B cell (primary cell): Measurements from ENCODE around the gene KIF22. TPM values are rescaled to one million over a fixed set of nuclear protein-coding genes. Genes with fewer than 3 reads are reported as not detected.
"Not testable (repeated sequence)": the region's sequence is repeated elsewhere in the genome, so short reads cannot be mapped to it uniquely, and the experiment has no call there.

Source experiments
- ATAC-seq: fragments of 200-7000 bp; cut with Tn5 transposase; one replicate; pipeline ENCODE4 v1.10.0; 2021; ENCODE audit warnings: low read depth, mild to moderate bottlenecking, moderate number of reproducible peaks, moderate library complexity
- CTCF ChIA-PET: fragments of 350-600 bp; sonication (Branson Sonifier 250); formaldehyde crosslinking; loops from one replicate; lab custom pipeline; 2021; ENCODE audit warnings: antibody characterized with exemption, inconsistent platforms; lab: Charles Lee
- POLR2A ChIA-PET: fragments of 350-600 bp; sonication (Branson Sonifier 250); formaldehyde crosslinking; loops from one replicate; lab custom pipeline; 2021; ENCODE audit warnings: antibody characterized with exemption; lab: Charles Lee
- DNase-seq: peaks from one replicate; pipeline ENCODE4 v3.0.0; 2013
- H2AFZ ChIP-seq: 2 replicates; pipeline ENCODE4 v1.6.1; 2012; ENCODE audit warnings: mild to moderate bottlenecking, low read depth, low read length; ENCODE audit not compliant: insufficient read depth, poor library complexity, severe bottlenecking
- H3K27ac ChIP-seq, 2 donors: 1 replicate in 1 of 2; 2 replicates in 1 of 2; pipeline ENCODE4 v1.5.1; 2012 to 2013; ENCODE audit warnings: low read length in 2 of 2, mild to moderate bottlenecking in 2 of 2, moderate library complexity in 1 of 2
- H3K27me3 ChIP-seq, 4 experiments: fragments of 200-600 bp in 1 of 4; sonication (generic) in 1 of 4; replicated peaks in 1 of 4; 1 replicate in 2 of 4; 2 replicates in 2 of 4; pipeline versions ENCODE4 v1.6.1 to v1.7.0; 2013 to 2016; ENCODE audit warnings: low read length in 3 of 4, mild to moderate bottlenecking in 2 of 4, mixed read lengths in 1 of 4, moderate library complexity in 1 of 4; ENCODE audit not compliant: insufficient read depth in 4 of 4, control insufficient read depth in 3 of 4; ENCODE audit errors: control extremely low read depth in 1 of 4
- H3K36me3 ChIP-seq, 2 experiments: replicated peaks in 1 of 2; 1 replicate in 1 of 2; 2 replicates in 1 of 2; pipeline versions ENCODE4 v1.6.1 to v1.7.1; 2013; ENCODE audit warnings: low read length in 1 of 2; ENCODE audit not compliant: insufficient read depth in 2 of 2, control insufficient read depth in 1 of 2; ENCODE audit errors: control extremely low read depth in 1 of 2, extremely low read depth in 1 of 2
- H3K4me1 ChIP-seq, 2 donors: fragments of 200-600 bp in 1 of 2; sonication (generic) in 1 of 2; 1 replicate in 1 of 2; 2 replicates in 1 of 2; pipeline versions ENCODE4 v1.5.1 to v1.6.1; 2013 to 2017; ENCODE audit warnings: low read length in 2 of 2; ENCODE audit not compliant: control insufficient read depth in 2 of 2, insufficient read depth in 2 of 2
- H3K4me2 ChIP-seq: replicated peaks from 2 replicates; pipeline ENCODE3; 2012; ENCODE audit warnings: mild to moderate bottlenecking, low read depth, low read length; ENCODE audit not compliant: poor library complexity, severe bottlenecking
- H3K4me3 ChIP-seq, 5 experiments: fragments of 200-600 bp in 1 of 5; sonication (generic) in 1 of 5; 1 replicate in 3 of 5; 2 replicates in 2 of 5; pipeline versions ENCODE4 v1.5.1 to v1.7.0; 2011 to 2016; ENCODE audit warnings: low read length in 4 of 5, mild to moderate bottlenecking in 4 of 5, low read depth in 2 of 5, control low read depth in 1 of 5, moderate library complexity in 1 of 5; ENCODE audit not compliant: insufficient read depth in 1 of 5; ENCODE audit errors: control extremely low read depth in 1 of 5, extremely low read depth in 1 of 5
- H3K79me2 ChIP-seq: fragments of 200-600 bp; sonication (generic); one replicate; pipeline ENCODE4 v1.6.0; 2016; ENCODE audit warnings: low read length; ENCODE audit not compliant: control insufficient read depth, insufficient read depth
- H3K9ac ChIP-seq: fragments of 200-600 bp; sonication (generic); 2 replicates; pipeline ENCODE4 v1.6.1; 2017; ENCODE audit warnings: mild to moderate bottlenecking, low read length, moderate library complexity
- H3K9me3 ChIP-seq, 3 donors: one replicate each; pipeline versions ENCODE4 v1.6.1 to v1.7.1; 2013; ENCODE audit warnings: low read length in 2 of 3; ENCODE audit not compliant: control insufficient read depth in 2 of 3, insufficient read depth in 1 of 3; ENCODE audit errors: control extremely low read depth in 1 of 3
- H4K20me1 ChIP-seq: 2 replicates; pipeline ENCODE4 v1.6.0; 2012; ENCODE audit warnings: mild to moderate bottlenecking, low read length; ENCODE audit not compliant: insufficient read depth, control insufficient read depth, poor library complexity, severe bottlenecking
- H3K27ac Mint-ChIP-seq: one replicate; pipeline ENCODE4 v1.8.0; 2021; ENCODE audit warnings: mixed read lengths
- H3K27me3 Mint-ChIP-seq: one replicate; pipeline ENCODE4 v1.8.0; 2021; ENCODE audit warnings: mixed read lengths
- H3K4me1 Mint-ChIP-seq: one replicate; pipeline ENCODE4 v1.8.0; 2021; ENCODE audit warnings: mixed read lengths
- H3K4me3 Mint-ChIP-seq: one replicate; pipeline ENCODE4 v1.8.0; 2021; ENCODE audit warnings: mixed read lengths
- H3K9me3 Mint-ChIP-seq: one replicate; pipeline ENCODE4 v1.8.0; 2022; ENCODE audit warnings: mixed read lengths; ENCODE audit not compliant: insufficient read depth
- EZH2 ChIP-seq: IDR thresholded peaks from 2 replicates; pipeline ENCODE4 v1.6.1; 2012; ENCODE audit warnings: borderline replicate concordance, low read depth, mild to moderate bottlenecking, moderate library complexity, low read length; ENCODE audit not compliant: insufficient read depth, poor library complexity, severe bottlenecking
- WGBS: methylation state at CpG from one replicate; pipeline ENCODE4 v1.1.5; 2013; ENCODE audit warnings: missing lambda C conversion rate; ENCODE audit not compliant: insufficient coverage; 5-methylcytosine and 5-hydroxymethylcytosine counted together
- intact Hi-C: fragments of 100-400 bp; cut with micrococcal nuclease; formaldehyde crosslinking; loops from one replicate; pipeline ENCODE4 v1.10.0; 2022
- polyA plus RNA-seq: library from polyadenylated mRNA; depleted of rRNA; stranded (reverse); fragments of >200 nt; gene quantifications from 2 replicates; pipeline ENCODE4 v1.2.3, GENCODE V29; 2012
- total RNA-seq, 2 donors: library from RNA; stranded (reverse); fragments of 120-200 nt in 1 of 2; gene quantifications; 1 replicate in 1 of 2; 2 replicates in 1 of 2; pipeline versions ENCODE4 v1.2.3 to v1.2.4, GENCODE V29; 2013 to 2022
- TF ChIP-seq, protein P1 (sequence below): fragments of 200-600 bp; IDR thresholded peaks from one replicate; pipeline ENCODE4 v1.8.0; 2022; ENCODE audit warnings: antibody characterized with exemption, mild to moderate bottlenecking

KIF22 gene
- total and polyA plus RNA-seq, 2 donors (not counting 1 experiment from before 2014, with no cell fraction given) = 53.9 to 57.2 TPM

DNA sequence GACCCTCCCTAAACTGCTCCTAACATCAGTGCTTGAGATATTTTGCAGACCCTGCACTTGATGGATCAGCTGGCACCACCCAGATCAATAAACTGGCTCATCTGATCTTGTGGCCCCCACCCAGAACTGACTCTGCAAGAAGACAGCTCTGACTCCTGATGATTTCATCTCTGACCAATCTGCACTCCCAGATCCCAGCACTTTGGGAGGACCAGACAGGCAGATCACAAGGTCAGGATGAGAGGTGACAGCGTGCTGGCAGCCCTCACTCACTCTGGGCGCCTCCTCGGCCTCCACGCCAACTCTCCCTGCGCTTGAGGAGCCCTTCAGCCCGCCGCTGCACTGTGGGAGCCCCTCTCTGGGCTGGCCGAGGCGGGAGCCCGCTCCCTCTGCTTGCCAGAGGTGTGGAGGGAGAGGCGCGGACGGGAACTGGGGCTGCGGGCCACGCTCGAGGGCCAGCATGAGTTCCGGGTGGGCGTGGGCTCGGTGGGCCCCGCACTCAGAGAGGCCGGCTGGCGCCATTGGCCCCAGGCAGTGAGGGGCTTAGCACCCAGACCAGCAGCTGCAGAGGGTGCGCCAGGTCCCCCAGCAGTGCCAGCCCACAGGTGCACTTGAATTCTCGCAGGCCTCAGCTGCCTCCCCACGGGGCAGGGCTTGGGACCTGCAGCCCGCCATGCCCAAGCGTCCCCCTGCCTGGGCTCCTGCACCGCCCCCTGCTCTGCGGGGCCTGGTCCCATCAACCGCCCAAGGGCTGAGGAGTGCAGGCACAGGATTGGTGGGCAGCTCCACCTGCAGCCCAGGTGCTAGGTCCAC lies 42.4 kb upstream of the KIF22 start:
- WGBS = 98% methylated on average over 30 of the region's 30 CpGs
- H4K20me1 ChIP-seq = peaks cover 20% of the 10 kb centered on the region
- no peak overlapping the region for H2AFZ ChIP-seq
- H3K79me2 ChIP-seq = peaks cover 41% of the 10 kb centered on the region
- no peak overlapping the region for H3K4me2 ChIP-seq
- peak overlapping the region; percentile 70 for H3K27ac Mint-ChIP-seq
- no peak for TF ChIP-seq EZH2
- TF ChIP-seq, protein P1, sequence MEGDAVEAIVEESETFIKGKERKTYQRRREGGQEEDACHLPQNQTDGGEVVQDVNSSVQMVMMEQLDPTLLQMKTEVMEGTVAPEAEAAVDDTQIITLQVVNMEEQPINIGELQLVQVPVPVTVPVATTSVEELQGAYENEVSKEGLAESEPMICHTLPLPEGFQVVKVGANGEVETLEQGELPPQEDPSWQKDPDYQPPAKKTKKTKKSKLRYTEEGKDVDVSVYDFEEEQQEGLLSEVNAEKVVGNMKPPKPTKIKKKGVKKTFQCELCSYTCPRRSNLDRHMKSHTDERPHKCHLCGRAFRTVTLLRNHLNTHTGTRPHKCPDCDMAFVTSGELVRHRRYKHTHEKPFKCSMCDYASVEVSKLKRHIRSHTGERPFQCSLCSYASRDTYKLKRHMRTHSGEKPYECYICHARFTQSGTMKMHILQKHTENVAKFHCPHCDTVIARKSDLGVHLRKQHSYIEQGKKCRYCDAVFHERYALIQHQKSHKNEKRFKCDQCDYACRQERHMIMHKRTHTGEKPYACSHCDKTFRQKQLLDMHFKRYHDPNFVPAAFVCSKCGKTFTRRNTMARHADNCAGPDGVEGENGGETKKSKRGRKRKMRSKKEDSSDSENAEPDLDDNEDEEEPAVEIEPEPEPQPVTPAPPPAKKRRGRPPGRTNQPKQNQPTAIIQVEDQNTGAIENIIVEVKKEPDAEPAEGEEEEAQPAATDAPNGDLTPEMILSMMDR = no peak
- H3K9me3 ChIP-seq = peaks cover 0 to 11% (median 0%) of the 10 kb centered on the region in 3 donors
- H3K4me3 ChIP-seq = no peak overlapping the region
- no peaks in the 10 kb centered on the region for H3K27me3 Mint-ChIP-seq
- peak overlapping the region; percentile 13 for H3K4me3 Mint-ChIP-seq
- DNase-seq (no peak), ATAC-seq (no peak)
- POLR2A ChIA-PET = interaction anchor here (0.6 kb wide), 1 partner anchor 56 kb away, joined by 3 read pairs; no protein-coding TSS in a partner anchor
- peaks cover 46% of the 10 kb centered on the region for H3K4me1 Mint-ChIP-seq
- H3K36me3 ChIP-seq = peaks cover 2 to 28% of the 10 kb centered on the region in 2 experiments
- CTCF ChIA-PET = interaction anchor here (0.8 to 1.7 kb wide), 2 partner anchors 25 to 27 kb away, joined by 3 to 4 read pairs; no protein-coding TSS in a partner anchor
- H3K27me3 ChIP-seq = no peaks in the 10 kb centered on the region
- H3K9ac ChIP-seq = no peak overlapping the region
- intact Hi-C loops = loop anchor here (5.0 kb wide), 1 partner anchor 114 kb away; the partner anchor contains the start of gene CDIPT
- no peaks in the 10 kb centered on the region for H3K9me3 Mint-ChIP-seq
- peaks cover 31 to 42% of the 10 kb centered on the region in 2 donors for H3K4me1 ChIP-seq
- H3K27ac ChIP-seq = no peak overlapping the region

DNA sequence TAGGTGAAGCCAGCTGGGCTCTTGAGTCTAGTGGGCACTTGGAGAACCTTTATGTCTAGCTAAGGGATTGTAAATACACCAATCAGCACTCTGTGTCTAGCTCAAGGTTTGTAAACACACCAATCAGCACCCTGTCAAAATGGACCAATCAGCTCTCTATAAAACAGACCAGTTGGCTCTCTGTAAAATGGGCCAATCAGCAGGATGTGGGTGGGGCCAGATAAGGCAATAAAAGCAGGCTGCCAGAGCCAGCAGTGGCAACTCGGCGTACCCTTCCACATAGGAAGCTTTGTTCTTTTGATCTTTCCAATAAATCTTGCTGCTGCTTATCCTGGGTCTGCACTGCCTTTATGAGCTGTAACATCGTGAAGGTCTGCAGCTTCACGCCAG lies 41.8 kb upstream of the KIF22 start:
- POLR2A ChIA-PET = interaction anchor here (0.6 kb wide), 1 partner anchor 56 kb away, joined by 3 read pairs; no protein-coding TSS in a partner anchor
- not testable (repeated sequence) for H3K9ac ChIP-seq, H3K4me3 Mint-ChIP-seq, H2AFZ ChIP-seq, H3K4me3 ChIP-seq, H3K27me3 ChIP-seq, H3K9me3 Mint-ChIP-seq, H3K27ac ChIP-seq, H3K27me3 Mint-ChIP-seq, H3K4me2 ChIP-seq, DNase-seq, ATAC-seq
- intact Hi-C loops = loop anchor here (5.0 kb wide), 1 partner anchor 114 kb away; the partner anchor contains the start of gene CDIPT
- peaks cover 35% of the 10 kb centered on the region for H3K79me2 ChIP-seq
- CTCF ChIA-PET = interaction anchor here (0.8 to 1.7 kb wide), 3 partner anchors 26 to 41 kb away, joined by 3 to 4 read pairs (median 3); no protein-coding TSS in a partner anchor
- H4K20me1 ChIP-seq = peaks cover 14% of the 10 kb centered on the region
- peaks cover 25 to 36% of the 10 kb centered on the region in 2 donors for H3K4me1 ChIP-seq
- peak overlapping the region; percentile 3 for H3K27ac Mint-ChIP-seq
- peaks cover 0 to 22% of the 10 kb centered on the region in 2 experiments for H3K36me3 ChIP-seq
- peaks cover 0 to 11% (median 1%) of the 10 kb centered on the region in 3 donors for H3K9me3 ChIP-seq
- WGBS = 98% methylated on average over 4 of the region's 4 CpGs
- peaks cover 43% of the 10 kb centered on the region for H3K4me1 Mint-ChIP-seq
